HL-60 (cell line): Measurements from ENCODE around the gene MSI2.

Experiments
- DNase-seq, 2 experiments: peaks; one replicate each; pipeline ENCODE4 v3.0.0-alpha.2; 2010 to 2020; ENCODE audit warnings: low read depth in 1 of 2, low spot score in 1 of 2
- H3K27ac ChIP-seq: fragments of 250-450 bp; sonication (Bioruptor Pico); replicated peaks from 2 replicates; pipeline ENCODE4 v1.5.1; 2020; ENCODE audit warnings: mild to moderate bottlenecking, moderate library complexity
- H3K27me3 ChIP-seq: fragments of 250-450 bp; sonication (Bioruptor Pico); 2 replicates; pipeline ENCODE4 v1.5.1; 2021; ENCODE audit warnings: mild to moderate bottlenecking, moderate library complexity; ENCODE audit not compliant: insufficient read depth, poor library complexity, severe bottlenecking
- H3K4me3 ChIP-seq: replicated peaks from 2 replicates; pipeline ENCODE4 v1.5.1; 2011; ENCODE audit warnings: mild to moderate bottlenecking, control low read depth, low read length; ENCODE audit not compliant: insufficient read depth
- GABPA ChIP-seq: IDR thresholded peaks from 2 replicates; pipeline ENCODE4 v1.6.1; 2012; ENCODE audit warnings: low read depth
- POLR2AphosphoS5 ChIP-seq: IDR thresholded peaks from 2 replicates; pipeline ENCODE4 v1.6.1; 2012; ENCODE audit warnings: low read depth
- SPI1 ChIP-seq: IDR thresholded peaks from 2 replicates; pipeline ENCODE4 v1.6.1; 2012; ENCODE audit warnings: low read depth, mild to moderate bottlenecking, borderline replicate concordance
- TF ChIP-seq, protein P1 (sequence below): IDR thresholded peaks from one replicate; pipeline ENCODE4 v1.5.1; 2011; ENCODE audit warnings: low read length, control low read depth, inconsistent platforms; ENCODE audit not compliant: insufficient read depth
- TF ChIP-seq, protein P2 (sequence below): IDR thresholded peaks from 2 replicates; pipeline ENCODE4 v1.6.1; 2012; ENCODE audit warnings: low read depth; ENCODE audit not compliant: insufficient replicate concordance

MSI2 gene

DNA sequence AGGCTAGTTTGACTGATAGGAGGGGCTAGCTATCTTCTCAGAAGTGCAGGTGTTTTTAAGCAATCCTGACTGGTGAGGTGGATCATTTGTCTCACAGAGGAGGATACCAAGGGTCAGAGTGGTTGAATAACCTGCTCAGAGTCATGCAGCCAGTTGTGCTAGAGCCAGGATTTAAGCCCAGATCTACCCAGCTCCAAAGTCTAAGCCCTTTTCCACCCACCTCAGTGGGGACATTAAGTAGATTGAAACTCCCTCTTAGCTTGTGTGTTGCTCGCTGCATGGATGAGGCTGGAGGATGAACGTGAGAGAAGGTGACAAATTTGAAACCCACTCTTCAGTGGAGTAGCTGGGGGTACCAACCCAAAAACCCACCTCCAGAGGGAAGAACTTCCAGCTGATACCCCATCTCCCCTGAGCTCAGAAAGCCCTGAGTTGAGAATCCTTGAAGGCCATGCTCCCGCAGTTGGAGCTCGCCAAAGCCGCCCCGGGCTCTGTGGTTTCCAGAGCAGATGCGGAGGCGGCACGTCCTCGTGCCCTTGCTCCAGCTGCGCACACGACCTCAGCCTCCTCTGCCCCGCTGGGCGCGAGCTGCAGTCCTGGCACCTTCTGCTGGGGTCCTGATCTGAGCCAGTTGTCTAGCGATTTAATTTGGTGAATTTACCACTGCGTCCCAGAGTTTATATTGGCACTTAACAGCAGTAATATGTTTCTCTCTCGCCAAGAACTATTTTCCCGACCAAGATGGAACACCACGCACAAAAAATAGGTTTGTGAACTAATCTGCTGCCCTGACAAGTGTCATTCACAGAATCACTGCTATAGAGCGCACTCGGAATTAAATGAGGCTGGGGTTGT, 329.2 kb downstream of the MSI2 start:
- Histone ChIP-seq H3K4me3 (no peak overlapping the region), H3K27me3 (no peaks in the 10 kb centered on the region), H3K27ac (no peak overlapping the region)
- DNase-seq = no peak
- TF ChIP-seq, protein P1, sequence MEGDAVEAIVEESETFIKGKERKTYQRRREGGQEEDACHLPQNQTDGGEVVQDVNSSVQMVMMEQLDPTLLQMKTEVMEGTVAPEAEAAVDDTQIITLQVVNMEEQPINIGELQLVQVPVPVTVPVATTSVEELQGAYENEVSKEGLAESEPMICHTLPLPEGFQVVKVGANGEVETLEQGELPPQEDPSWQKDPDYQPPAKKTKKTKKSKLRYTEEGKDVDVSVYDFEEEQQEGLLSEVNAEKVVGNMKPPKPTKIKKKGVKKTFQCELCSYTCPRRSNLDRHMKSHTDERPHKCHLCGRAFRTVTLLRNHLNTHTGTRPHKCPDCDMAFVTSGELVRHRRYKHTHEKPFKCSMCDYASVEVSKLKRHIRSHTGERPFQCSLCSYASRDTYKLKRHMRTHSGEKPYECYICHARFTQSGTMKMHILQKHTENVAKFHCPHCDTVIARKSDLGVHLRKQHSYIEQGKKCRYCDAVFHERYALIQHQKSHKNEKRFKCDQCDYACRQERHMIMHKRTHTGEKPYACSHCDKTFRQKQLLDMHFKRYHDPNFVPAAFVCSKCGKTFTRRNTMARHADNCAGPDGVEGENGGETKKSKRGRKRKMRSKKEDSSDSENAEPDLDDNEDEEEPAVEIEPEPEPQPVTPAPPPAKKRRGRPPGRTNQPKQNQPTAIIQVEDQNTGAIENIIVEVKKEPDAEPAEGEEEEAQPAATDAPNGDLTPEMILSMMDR = no peak
- TF ChIP-seq SPI1 (no peak), POLR2AphosphoS5 (no peak), GABPA (no peak)
- TF ChIP-seq, protein P2, sequence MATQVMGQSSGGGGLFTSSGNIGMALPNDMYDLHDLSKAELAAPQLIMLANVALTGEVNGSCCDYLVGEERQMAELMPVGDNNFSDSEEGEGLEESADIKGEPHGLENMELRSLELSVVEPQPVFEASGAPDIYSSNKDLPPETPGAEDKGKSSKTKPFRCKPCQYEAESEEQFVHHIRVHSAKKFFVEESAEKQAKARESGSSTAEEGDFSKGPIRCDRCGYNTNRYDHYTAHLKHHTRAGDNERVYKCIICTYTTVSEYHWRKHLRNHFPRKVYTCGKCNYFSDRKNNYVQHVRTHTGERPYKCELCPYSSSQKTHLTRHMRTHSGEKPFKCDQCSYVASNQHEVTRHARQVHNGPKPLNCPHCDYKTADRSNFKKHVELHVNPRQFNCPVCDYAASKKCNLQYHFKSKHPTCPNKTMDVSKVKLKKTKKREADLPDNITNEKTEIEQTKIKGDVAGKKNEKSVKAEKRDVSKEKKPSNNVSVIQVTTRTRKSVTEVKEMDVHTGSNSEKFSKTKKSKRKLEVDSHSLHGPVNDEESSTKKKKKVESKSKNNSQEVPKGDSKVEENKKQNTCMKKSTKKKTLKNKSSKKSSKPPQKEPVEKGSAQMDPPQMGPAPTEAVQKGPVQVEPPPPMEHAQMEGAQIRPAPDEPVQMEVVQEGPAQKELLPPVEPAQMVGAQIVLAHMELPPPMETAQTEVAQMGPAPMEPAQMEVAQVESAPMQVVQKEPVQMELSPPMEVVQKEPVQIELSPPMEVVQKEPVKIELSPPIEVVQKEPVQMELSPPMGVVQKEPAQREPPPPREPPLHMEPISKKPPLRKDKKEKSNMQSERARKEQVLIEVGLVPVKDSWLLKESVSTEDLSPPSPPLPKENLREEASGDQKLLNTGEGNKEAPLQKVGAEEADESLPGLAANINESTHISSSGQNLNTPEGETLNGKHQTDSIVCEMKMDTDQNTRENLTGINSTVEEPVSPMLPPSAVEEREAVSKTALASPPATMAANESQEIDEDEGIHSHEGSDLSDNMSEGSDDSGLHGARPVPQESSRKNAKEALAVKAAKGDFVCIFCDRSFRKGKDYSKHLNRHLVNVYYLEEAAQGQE = no peak

DNA sequence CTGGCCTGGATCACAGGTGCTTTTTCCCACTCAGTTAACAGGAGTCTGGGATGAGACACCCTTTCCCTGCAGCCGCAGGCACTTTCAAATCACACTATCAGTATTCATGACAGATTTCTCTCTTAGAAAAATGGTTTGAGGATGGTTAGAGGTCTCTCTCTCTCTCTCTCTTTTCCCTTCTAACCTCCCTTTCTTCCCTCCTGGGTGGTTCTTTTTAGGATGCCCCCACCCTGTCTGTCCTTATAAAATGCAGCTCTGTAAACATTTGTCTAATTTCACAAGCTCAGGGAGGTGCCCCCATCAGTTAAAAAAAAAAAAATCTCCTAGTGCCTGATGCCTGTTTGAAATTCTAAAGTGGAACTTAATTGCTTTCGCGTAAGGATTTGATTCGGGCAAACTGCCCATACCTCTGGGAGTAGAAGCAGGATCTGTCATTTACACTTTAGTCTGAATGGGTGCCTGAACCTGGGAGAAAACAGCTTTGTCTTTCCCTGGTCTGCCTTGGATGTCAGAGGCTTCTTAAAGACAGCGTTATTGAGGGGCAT, 329.9 kb downstream of the MSI2 start:
- TF ChIP-seq GABPA (no peak), SPI1 (no peak), POLR2AphosphoS5 (no peak)
- TF ChIP-seq, protein P1 = no peak
- TF ChIP-seq, protein P2 = no peak
- Histone ChIP-seq H3K4me3 (no peak overlapping the region), H3K27me3 (no peaks in the 10 kb centered on the region), H3K27ac (no peak overlapping the region)
- DNase-seq = no peak

DNA sequence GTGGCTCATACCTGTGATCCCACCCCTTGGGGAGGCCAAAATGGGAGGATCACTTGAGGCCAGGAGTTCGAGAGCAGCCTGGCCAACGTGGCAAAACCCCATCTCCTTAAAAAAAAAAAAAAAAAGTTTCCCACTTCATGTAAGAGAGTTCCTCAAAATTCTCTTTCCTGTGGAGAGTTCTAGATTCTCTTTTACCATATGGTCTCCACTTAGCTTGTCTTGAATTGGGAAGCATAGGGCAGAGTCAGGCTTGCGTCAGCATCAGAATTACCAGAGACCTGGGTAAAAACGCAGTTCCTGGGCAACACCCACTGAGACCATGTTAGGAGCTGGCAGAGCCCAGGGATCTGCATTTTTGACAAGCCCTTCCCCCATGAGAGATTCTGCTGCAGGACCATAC, 330.4 kb downstream of the MSI2 start:
- TF ChIP-seq POLR2AphosphoS5 (no peak), GABPA (no peak), SPI1 (no peak)
- TF ChIP-seq, protein P2 = no peak
- TF ChIP-seq, protein P1 = no peak
- DNase-seq = no peak
- Histone ChIP-seq H3K4me3 (no peak overlapping the region), H3K27ac (no peak overlapping the region), H3K27me3 (no peaks in the 10 kb centered on the region)
